GM06990 (cell line): Measurements from ENCODE around the gene LAMA4.

Source experiments
- DNase-seq: peaks from one replicate; pipeline ENCODE4 v3.0.0-alpha.2; 2011; ENCODE audit not compliant: insufficient read length; ENCODE audit errors: extremely low read depth
- H3K27me3 ChIP-seq: replicated peaks from 2 replicates; pipeline ENCODE4 v1.6.0; 2011; ENCODE audit warnings: low read length; ENCODE audit not compliant: control insufficient read depth, insufficient read depth
- H3K36me3 ChIP-seq: 2 replicates; pipeline ENCODE4 v1.5.1; 2011; ENCODE audit warnings: low read length; ENCODE audit not compliant: control insufficient read depth, insufficient read depth
- H3K4me3 ChIP-seq: replicated peaks from 2 replicates; pipeline ENCODE4 v1.5.1; 2011; ENCODE audit warnings: low read depth, mild to moderate bottlenecking, control low read depth, low read length
- CTCF ChIP-seq: IDR thresholded peaks from 2 replicates; pipeline ENCODE4 v1.5.1; 2011; ENCODE audit warnings: low read length, control low read depth, mild to moderate bottlenecking, inconsistent platforms; ENCODE audit not compliant: insufficient read depth, poor library complexity, severe bottlenecking

The LAMA4 gene

GRCh38 chr6:112086744-112087135 is 167.6 kb downstream of the LAMA4 start:
- Histone ChIP-seq H3K27me3 (no peaks in the 10 kb centered on the region; the same call in 1 of the 2 replicates), H3K4me3 (peak overlapping the region; percentile 95), H3K36me3 (no peaks in the 10 kb centered on the region)
- TF ChIP-seq CTCF, result peak; percentile 21
- no peak for DNase-seq

GRCh38 chr6:112085286-112086065 is 168.9 kb downstream of the LAMA4 start:
- no peak for DNase-seq
- no peak overlapping the region for H3K4me3 ChIP-seq
- H3K36me3 ChIP-seq, result no peaks in the 10 kb centered on the region
- H3K27me3 ChIP-seq, result no peaks in the 10 kb centered on the region; the same call in 1 of the 2 replicates
- TF ChIP-seq CTCF, result no peak

GRCh38 chr6:112081569-112081968 is 172.8 kb downstream of the LAMA4 start:
- Histone ChIP-seq H3K4me3 (no peak overlapping the region), H3K36me3 (no peaks in the 10 kb centered on the region; the same call in 1 of the 2 replicates), H3K27me3 (no peaks in the 10 kb centered on the region)
- no peak for TF ChIP-seq CTCF
- no peak for DNase-seq

GRCh38 chr6:112066606-112067005 is 187.8 kb downstream of the LAMA4 start:
- H3K36me3 ChIP-seq, result no peaks in the 10 kb centered on the region
- no peaks in the 10 kb centered on the region for H3K27me3 ChIP-seq
- H3K4me3 ChIP-seq, result no peak overlapping the region
- no peak for TF ChIP-seq CTCF
- no peak for DNase-seq

- DNase-seq, result no peak
- Histone ChIP-seq H3K36me3 (no peaks in the 10 kb centered on the region), H3K27me3 (no peaks in the 10 kb centered on the region), H3K4me3 (no peak overlapping the region)
- TF ChIP-seq CTCF, result no peak
These were observed 188.9 kb downstream of the LAMA4 start for GRCh38 chr6:112065426-112065986.

GRCh38 chr6:112062966-112063365 is 191.4 kb downstream of the LAMA4 start:
- Histone ChIP-seq H3K27me3 (no peaks in the 10 kb centered on the region), H3K4me3 (no peak overlapping the region), H3K36me3 (no peaks in the 10 kb centered on the region)
- DNase-seq, result no peak
- TF ChIP-seq CTCF, result no peak
